Measurements from ENCODE around the gene CD9.

- no peak for TF ChIP-seq EZH2 (IDR thresholded peaks at IDR 0.05; ENCODE audit: borderline replicate concordance, insufficient read depth, low read depth, low read length, poor library complexity, severe bottlenecking)
- TF ChIP-seq, protein P1, sequence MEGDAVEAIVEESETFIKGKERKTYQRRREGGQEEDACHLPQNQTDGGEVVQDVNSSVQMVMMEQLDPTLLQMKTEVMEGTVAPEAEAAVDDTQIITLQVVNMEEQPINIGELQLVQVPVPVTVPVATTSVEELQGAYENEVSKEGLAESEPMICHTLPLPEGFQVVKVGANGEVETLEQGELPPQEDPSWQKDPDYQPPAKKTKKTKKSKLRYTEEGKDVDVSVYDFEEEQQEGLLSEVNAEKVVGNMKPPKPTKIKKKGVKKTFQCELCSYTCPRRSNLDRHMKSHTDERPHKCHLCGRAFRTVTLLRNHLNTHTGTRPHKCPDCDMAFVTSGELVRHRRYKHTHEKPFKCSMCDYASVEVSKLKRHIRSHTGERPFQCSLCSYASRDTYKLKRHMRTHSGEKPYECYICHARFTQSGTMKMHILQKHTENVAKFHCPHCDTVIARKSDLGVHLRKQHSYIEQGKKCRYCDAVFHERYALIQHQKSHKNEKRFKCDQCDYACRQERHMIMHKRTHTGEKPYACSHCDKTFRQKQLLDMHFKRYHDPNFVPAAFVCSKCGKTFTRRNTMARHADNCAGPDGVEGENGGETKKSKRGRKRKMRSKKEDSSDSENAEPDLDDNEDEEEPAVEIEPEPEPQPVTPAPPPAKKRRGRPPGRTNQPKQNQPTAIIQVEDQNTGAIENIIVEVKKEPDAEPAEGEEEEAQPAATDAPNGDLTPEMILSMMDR (IDR thresholded peaks at IDR 0.05) = no peak
These were observed 13.8 kb downstream of the CD9 start for GRCh38 chr12:6213969-6214368.

Data from B cell (primary cell).